ENCODE results near the gene SMC3.

GRCh38 chr10:110535958-110536891, 31.3 kb upstream of the SMC3 start:
- TF ChIP-seq CTCF (IDR thresholded peaks at IDR 0.05) = peak in 2 of 6 experiments; percentile 11 to 14
- no peak for TF ChIP-seq POLR2A (IDR thresholded peaks at IDR 0.05)
